GM18498 (cell line): ENCODE results near the gene OSBP2.
A peak's percentile ranks its signal among the peaks of the same experiment; 100 is the strongest.
"Not testable (repeated sequence)": the region's sequence is repeated elsewhere in the genome, so short reads cannot be mapped to it uniquely, and the experiment has no call there.

Experiments
- ATAC-seq: cut with Tn5 transposase; IDR thresholded peaks from one replicate; pipeline ENCODE4 v1.9.1; 2021; ENCODE audit warnings: mild to moderate bottlenecking, moderate library complexity; ENCODE audit not compliant: unreplicated experiment

OSBP2 gene

DNA sequence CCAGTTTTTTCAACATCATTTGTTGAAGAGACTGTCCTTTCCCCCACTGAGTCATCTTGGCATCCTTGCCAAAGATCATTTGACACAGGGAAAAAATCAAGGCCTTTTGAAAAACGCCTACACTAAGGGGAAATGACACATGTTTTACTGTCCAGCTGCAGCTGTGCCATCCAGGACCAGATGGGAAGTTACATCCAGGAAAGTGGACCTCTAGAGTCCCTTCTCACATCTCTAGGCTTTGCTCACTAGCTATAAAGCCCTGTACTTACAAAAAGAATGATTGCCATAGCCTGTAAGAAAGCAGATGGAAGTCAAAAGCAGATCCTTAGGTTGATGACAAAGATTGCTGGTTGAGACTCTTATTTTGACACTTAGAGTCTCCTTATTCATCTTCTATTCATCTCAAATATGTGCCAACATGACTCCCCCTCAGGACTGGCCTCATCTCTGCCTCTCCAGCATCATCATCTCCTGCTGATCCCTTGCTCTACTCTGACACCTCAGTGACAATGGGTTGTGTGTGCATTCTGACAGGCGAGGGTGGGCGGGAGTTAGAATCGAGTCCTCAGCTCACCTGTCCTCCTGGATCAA lies 22.8 kb downstream of the OSBP2 start:
- no peak for ATAC-seq

- no peak for ATAC-seq
Measured at GRCh38 chr22:30717952-30718351, 23.3 kb downstream of the OSBP2 start.

- no peak for ATAC-seq
Measured at GRCh38 chr22:30718491-30718890, 23.8 kb downstream of the OSBP2 start.

- ATAC-seq: no peak
Measured at GRCh38 chr22:30718938-30719337, 24.3 kb downstream of the OSBP2 start.

DNA sequence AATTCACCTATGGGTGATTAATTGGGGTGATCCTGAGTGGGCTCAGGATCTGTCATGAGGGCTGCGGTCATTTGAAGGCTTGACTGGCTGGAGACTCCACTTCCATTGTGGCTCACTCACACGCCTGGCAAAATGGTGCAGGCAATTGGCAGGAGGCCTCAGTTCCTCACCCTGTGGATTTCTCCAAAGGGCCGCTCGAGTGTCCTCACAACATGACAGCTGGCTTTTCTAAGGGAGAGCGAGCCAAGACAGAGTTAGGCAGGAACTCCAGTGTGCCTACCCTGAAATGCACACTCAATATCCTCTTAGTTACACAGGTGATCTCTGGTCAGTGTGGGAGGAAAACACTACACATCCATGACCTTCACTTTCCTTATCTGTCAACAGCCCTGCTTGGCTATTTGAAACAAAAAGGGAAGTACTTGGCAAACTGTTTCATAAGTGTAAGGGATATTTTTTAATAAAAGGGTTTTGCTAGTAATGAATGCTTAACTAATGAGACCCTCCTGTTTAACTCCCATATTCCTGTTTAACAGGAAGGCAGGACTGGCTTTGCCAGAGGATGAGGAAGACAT lies 25.7 kb downstream of the OSBP2 start:
- ATAC-seq: no peak

- no peak for ATAC-seq
Measured at GRCh38 chr22:30721741-30722140, 27.1 kb downstream of the OSBP2 start.

GRCh38 chr22:30728826-30729225 lies 34.2 kb downstream of the OSBP2 start:
- no peak for ATAC-seq

DNA sequence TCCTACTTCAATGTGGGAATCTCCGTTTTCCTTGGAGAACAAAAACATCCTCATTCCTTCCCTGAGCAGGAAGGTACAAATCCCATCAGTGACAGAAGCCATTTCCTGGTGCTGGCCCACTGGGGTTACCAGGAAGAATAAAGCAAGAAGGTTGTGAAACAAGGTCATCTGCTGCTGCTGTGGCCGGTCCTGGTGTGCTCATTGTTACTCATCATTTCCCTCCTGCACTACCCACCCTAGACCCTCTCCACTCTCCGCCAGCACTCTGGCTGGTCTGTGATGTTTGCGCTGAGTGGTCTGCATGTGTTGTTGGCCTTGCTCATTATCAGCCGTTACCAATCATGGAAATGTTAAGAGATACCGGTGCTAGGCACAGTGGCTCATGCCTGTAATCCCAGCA lies 37.0 kb downstream of the OSBP2 start:
- no peak for ATAC-seq

- no peak for ATAC-seq
Measured at GRCh38 chr22:30732426-30732825, 37.8 kb downstream of the OSBP2 start.

DNA sequence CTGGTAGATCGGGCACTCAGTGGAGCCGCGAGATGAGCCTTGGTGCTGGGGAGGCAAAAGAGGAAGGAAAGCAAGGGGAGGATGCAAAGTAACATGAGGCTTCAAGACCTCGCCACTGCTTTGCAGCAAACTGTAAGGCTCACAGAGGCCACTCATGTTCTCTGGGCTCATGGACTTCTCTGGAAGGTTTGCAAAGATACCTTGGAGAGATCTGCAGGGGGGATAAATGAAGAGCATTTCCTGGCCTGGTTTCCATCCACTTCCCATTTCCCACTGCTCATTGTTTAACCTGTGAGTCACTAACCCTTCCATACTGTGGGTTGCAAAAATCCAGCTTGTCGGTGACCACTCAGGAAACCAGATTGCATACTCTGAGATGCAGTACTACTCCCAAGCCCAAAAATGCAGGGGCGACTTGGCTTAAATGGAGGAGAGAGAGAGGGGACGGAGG lies 38.5 kb downstream of the OSBP2 start:
- no peak for ATAC-seq

DNA sequence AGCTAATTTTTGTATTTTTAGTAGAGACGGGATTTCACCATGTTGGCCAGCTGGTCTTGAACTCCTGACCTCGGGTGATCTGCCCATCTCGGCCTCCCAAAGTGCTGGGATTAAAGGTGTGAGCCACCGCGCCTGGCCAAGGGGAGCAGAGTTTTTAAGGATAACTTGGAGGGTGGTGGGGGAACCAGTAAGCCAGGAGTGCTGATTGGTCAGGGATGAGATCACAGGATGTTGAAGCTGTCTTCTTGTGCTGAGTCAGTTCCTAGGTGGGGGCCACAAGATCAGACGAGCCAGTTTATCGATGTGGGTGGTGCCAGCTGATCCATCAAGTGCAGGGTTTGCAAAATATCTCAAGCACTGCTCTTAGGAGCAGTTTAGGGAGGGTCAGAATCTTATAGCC lies 45.3 kb downstream of the OSBP2 start:
- not testable (repeated sequence) for ATAC-seq

DNA sequence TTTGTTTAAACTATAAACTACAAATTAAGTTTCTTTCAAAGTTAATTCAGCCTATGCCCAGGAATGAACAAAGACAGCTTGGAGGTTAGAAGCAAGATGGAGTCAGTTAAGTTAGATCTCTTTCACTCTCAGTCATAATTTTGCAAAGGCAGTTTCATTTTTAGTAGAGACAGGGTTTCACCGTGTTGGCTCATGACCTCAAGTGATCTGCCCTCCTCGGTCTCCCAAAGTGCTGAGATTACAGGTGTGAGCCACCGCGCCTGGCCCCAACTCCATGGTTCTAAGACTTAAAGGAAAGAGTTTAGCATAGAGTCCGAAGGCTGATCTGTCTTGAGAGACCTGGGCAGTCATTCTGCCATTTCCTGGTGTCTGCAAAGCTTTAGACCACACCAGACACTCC lies 45.8 kb downstream of the OSBP2 start:
- peak; percentile 49 for ATAC-seq

DNA sequence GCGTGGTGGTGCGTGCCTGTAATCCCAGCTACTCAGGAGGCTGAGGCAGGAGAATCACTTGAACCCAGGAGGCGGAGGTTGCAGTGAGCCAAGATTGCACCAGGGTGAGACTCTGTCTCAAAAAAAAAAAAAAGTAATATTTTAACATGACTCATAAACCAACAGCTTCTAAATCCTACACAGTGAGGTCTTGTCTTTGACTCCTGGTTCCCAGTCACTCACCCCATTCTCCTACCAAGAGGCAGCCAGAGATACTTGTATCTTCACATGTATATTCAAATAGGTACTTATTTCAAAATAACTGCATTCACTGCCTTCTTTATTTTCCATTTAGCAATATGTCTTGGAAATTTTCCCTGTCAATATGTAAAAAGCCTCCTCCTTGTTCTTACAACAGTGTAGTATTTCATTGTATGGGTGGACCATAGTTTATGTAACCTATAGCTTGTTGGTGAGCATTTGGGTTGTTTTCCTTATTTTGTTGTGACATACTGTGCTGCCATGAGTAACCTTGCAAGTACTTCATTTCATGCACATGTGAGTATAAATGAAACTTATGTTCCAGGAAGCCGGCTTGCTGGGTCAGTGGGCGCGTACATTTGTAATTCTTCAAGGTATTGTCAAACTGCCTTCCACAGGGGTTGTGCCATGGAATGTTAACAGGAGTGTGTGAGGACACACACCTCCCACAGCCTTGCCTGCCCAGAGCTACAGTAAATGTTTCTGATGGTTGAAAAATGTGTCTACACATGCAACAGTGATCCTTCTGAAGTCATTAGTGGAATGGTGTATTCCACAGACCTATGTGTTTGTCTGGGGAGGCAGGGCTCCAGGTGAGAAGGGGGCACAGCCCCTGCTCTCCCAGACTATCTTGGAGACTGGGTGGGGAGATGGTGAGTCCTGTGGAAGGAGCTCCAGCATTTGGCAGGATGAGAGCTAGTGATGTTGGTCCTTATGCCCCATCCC lies 47.9 kb downstream of the OSBP2 start:
- ATAC-seq: no peak

DNA sequence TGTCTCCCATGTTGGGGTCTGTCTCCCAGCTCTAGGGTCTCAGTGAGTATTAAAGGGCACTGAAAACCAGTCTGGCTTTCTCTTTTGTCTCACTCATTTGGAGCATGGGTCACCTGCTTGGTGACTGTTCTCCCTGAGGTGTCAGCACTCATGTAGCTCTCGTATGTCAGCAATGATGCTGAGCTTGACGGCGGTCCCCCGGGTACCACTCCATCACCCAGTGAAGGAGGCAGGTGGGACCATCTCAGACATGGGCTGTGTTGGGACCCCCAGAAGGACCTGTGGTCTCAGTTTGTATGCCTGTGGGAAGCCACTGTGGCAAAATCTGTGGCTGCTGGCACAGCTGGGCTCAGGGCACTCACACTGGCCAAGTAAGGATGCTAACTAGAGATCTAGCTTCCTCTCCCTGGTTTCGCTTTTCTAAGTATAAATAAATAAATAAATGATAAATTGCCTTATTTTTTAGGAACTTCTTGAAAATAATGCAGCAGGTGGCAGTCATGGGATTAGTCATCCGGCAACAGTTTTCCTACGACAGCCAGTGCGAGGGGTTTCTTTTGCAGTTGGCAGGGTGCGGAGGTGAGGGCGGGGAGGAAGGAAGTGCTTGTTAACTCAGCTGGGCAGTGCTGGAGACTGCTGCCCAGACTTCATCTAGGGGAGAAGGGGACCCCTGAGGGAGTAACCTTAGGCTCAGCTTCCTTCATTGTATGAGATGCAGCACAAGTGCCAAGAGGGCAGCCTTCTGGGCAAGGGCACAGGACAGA lies 48.8 kb downstream of the OSBP2 start:
- no peak for ATAC-seq

- ATAC-seq: no peak
Measured at GRCh38 chr22:30744224-30744623, 49.5 kb downstream of the OSBP2 start.

DNA sequence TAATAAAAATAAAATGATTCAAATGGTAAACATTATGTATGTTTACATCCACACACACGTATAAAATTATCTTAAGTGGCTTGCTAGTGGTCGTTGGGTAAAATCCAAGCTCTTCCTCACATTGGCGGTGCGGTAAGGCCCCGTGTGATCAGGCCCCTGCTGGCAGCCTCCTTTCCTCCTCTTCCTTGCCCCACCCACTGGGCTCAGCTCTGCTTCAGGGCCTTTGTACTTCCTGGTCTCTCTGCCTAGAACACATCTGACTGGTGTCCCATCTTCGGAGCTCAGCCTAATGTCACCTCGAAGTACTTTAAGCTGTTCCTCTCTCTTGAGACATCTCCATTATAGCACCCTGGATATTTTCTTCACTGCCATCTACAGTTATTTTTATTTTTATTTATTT lies 52.8 kb downstream of the OSBP2 start:
- no peak for ATAC-seq

DNA sequence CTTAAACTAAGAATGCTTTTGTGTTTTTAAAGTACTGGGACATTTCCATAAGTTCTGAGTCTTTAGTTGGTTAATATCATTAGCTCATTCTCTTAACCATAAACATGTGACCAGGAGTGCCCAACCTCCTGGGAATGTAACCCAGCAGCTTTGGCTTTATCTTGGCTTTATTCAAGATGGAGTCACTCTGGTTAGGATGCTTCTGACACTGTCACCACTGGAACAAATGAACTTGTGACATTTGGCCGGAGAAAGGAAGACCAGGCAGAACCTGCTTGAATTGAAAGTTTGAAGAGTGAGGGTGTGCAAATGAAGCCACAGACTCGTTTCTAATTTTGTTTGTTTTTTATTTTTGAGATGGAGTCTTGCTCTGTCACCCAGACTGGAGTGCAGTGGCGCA lies 54.6 kb downstream of the OSBP2 start:
- no peak for ATAC-seq

DNA sequence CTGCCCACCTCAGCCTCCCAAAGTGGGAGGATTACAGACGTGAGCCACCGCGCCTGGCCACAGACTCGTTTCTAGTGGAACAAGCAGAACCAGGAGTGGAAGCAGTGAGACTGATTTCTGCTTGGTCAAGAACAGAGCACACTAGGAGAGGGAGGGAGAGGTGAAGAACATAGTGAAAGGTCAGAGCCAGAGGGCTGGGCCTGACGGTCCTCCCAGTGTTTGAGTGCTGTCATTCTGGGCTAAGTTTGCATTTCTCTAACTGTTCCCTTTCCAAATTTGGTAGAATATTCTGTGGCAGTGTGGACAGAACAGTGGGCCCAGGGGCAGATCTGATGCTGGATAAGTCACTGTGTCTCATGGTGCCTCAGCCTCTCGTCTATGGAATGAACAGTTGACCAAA lies 55.2 kb downstream of the OSBP2 start:
- ATAC-seq: no peak

- no peak for ATAC-seq
Measured at GRCh38 chr22:30751529-30751928, 56.9 kb downstream of the OSBP2 start.

GRCh38 chr22:30752771-30753170 lies 58.1 kb downstream of the OSBP2 start:
- ATAC-seq: no peak

DNA sequence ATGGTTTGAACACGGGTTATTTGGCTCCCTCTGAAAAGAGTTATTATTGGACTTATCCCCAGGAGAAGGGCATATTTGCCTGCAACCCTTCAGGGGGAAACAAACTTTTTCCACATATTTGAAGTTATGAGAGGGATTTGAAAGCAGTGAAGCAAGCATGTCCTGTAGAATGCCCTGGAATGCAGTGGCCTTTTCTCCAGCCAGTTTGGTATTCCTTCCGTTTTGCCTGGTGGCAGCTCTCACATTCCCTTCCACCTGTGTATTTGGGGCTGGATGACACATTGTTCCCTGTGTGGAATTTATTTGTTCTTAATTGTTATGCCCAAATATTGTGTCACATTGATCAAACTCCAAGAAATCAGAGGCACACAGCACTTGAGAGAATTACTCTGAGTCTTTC lies 59.0 kb downstream of the OSBP2 start:
- ATAC-seq: no peak
